ENCODE data around the gene SYPL2. TPM values are rescaled to one million over a fixed set of nuclear protein-coding genes. Genes with fewer than 3 reads are reported as not detected.

Gene SYPL2
- total RNA-seq, 5 donors from 2014 or later (not counting 1 experiment from before 2014, with no cell fraction given): 0.09 to 0.13 (median 0.11) TPM; not detected in 1

DNA sequence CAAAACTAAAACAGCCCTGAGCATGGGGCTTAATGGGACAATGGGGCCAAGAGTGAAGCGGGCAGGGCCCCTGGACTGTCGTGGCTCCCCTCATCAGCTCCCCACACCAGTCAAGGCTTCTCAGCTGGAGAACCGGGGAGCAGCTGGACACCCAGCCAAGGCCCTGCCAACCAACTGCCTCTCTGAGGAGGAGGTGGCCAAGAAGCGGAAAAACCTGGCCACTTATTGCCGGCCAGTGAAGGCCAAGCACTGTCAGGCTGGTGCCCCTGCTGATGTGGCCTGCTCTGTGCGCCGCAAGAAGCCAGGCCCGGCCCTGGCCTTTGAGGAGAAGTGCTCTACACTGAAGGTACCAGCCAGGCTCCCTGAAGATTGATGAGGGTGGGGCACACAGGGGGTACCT, 25.0 kb downstream of the SYPL2 start:
- ATAC-seq (replicated peaks in 1 of 4) (no peak), DNase-seq (no peak)
- POLR2A ChIA-PET: interaction anchor here (0.6 kb wide), 2 partner anchors 42 to 48 kb away, joined by 3 to 5 read pairs; no protein-coding TSS in a partner anchor
- H3K9me3 ChIP-seq: no peaks in the 10 kb centered on the region
- H3K4me3 ChIP-seq (ENCODE audit: control insufficient read depth in 1 of 2, extremely low read depth in 1 of 2, low read length in 1 of 2): no peak overlapping the region
- no peak overlapping the region for H3K27ac ChIP-seq (ENCODE audit: low read length)
- H3K36me3 Mint-ChIP-seq: peaks cover 27% of the 10 kb centered on the region
- H3K4me1 ChIP-seq (ENCODE audit: control insufficient read depth in 1 of 2, extremely low read depth in 1 of 2, insufficient read depth in 2 of 2, low read length in 2 of 2): peaks cover 13 to 42% of the 10 kb centered on the region in 2 experiments
- 98% methylated on average over 5 of the region's 8 CpGs for WGBS (ENCODE audit: insufficient coverage)
- H3K4me1 Mint-ChIP-seq: peaks cover 27 to 41% (median 38%) of the 10 kb centered on the region in 3 donors
- no peaks in the 10 kb centered on the region for H3K9me3 Mint-ChIP-seq
- no peak overlapping the region for H3K4me3 Mint-ChIP-seq
- no peaks in the 10 kb centered on the region for H3K27me3 Mint-ChIP-seq
- CTCF ChIA-PET: interaction anchor here (0.6 to 17.4 kb wide), 14 partner anchors 9 to 133 kb away, joined by 3 to 375 read pairs (median 6); partner anchors contain the start of genes GNAI3 (in 1 of the 2) and PSMA5 (in 1 of the 2)
- peaks cover 11 to 43% of the 10 kb centered on the region in 2 donors for H3K36me3 ChIP-seq (ENCODE audit: control insufficient read depth in 2 of 2, extremely low read depth in 1 of 2, insufficient read depth in 1 of 2, low read length in 1 of 2)
- H3K27me3 ChIP-seq (replicated peaks in 1 of 2; ENCODE audit: control insufficient read depth in 2 of 2, extremely low read depth in 1 of 2, insufficient read depth in 2 of 2, low read length in 1 of 2): no peaks in the 10 kb centered on the region
- no peak overlapping the region for H3K27ac Mint-ChIP-seq

DNA sequence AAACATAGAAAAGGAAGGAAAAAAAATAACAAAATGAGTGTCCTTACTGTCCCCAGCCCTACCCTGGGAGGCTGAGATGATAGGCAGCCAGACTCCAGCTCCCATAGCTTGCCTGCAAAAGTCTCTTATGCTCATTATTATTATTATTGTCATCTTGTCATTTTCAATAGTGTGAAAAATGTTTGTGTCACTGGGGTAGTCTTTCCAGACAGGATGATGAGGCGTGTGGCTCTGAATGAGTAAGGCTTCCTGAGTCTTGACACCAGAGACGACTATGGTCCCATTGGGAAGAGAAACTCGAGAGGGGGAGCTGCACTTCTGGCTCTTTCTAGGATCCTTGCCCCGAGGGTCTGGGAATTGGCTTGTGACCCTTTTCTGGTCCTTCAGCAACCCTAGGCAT, 26.4 kb downstream of the SYPL2 start:
- ChIA-PET CTCF (interaction anchor here (0.6 to 17.4 kb wide), 15 partner anchors 7 to 618 kb away, joined by 3 to 375 read pairs (median 6); partner anchors contain the start of genes ATXN7L2 (in 2 of the 2) and GNAI3 (in 1 of the 2)), POLR2A (no interaction called here)
- H3K4me1 Mint-ChIP-seq: peaks cover 38 to 49% (median 49%) of the 10 kb centered on the region in 3 donors
- H3K4me3 Mint-ChIP-seq: peak overlapping the region in 1 of 3 donors; percentile 45
- no peaks in the 10 kb centered on the region for H3K27me3 ChIP-seq (replicated peaks in 1 of 2; ENCODE audit: control insufficient read depth in 2 of 2, extremely low read depth in 1 of 2, insufficient read depth in 2 of 2, low read length in 1 of 2)
- peaks cover 8 to 49% of the 10 kb centered on the region in 2 donors for H3K36me3 ChIP-seq (ENCODE audit: control insufficient read depth in 2 of 2, extremely low read depth in 1 of 2, insufficient read depth in 1 of 2, low read length in 1 of 2)
- no peaks in the 10 kb centered on the region for H3K9me3 ChIP-seq
- H3K4me3 ChIP-seq (ENCODE audit: control insufficient read depth in 1 of 2, extremely low read depth in 1 of 2, low read length in 1 of 2): no peak overlapping the region
- peaks cover 23% of the 10 kb centered on the region for H3K36me3 Mint-ChIP-seq
- H3K4me1 ChIP-seq (ENCODE audit: control insufficient read depth in 1 of 2, extremely low read depth in 1 of 2, insufficient read depth in 2 of 2, low read length in 2 of 2): peaks cover 19 to 56% of the 10 kb centered on the region in 2 experiments
- peak overlapping the region in 1 of 2 donors; percentile 22 for H3K27ac Mint-ChIP-seq
- H3K27ac ChIP-seq (ENCODE audit: low read length): no peak overlapping the region
- H3K27me3 Mint-ChIP-seq: no peaks in the 10 kb centered on the region
- no peaks in the 10 kb centered on the region for H3K9me3 Mint-ChIP-seq
- ATAC-seq (replicated peaks in 1 of 4) (no peak), DNase-seq (no peak)
- 86% methylated on average over 1 of the region's 4 CpGs for WGBS (ENCODE audit: insufficient coverage)

DNA sequence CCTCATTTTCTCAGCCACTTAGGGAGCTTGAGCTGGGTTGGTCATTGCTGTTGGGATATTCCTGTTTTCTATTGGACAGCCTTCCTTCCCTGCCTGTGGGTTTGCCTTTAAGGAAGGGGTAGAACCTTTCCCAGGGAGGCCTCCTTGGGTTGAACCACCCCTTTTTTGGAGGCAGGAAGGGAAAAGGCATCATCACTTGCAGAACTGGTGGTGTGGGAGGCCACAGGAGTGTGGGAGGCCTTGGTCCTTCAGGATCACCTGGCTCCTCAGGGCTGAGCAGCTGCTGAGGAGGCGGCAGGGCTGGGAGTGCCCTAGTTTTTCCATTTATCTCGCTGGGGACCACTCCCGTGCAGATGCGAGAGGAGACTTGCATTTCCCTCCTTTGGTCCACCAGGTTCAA, 26.9 kb downstream of the SYPL2 start:
- Mint-ChIP-seq H3K27me3 (no peaks in the 10 kb centered on the region), H3K9me3 (no peaks in the 10 kb centered on the region), H3K4me1 (peaks cover 42 to 53% (median 53%) of the 10 kb centered on the region in 3 donors), H3K36me3 (peaks cover 18% of the 10 kb centered on the region), H3K4me3 (peak overlapping the region; percentile 90 to 96 (median 94)), H3K27ac (no peak overlapping the region)
- no peak overlapping the region for H3K27ac ChIP-seq (ENCODE audit: low read length)
- H3K4me3 ChIP-seq (ENCODE audit: control insufficient read depth in 1 of 2, extremely low read depth in 1 of 2, low read length in 1 of 2): no peak overlapping the region
- POLR2A ChIA-PET: no interaction called here
- no peaks in the 10 kb centered on the region for H3K27me3 ChIP-seq (replicated peaks in 1 of 2; ENCODE audit: control insufficient read depth in 2 of 2, extremely low read depth in 1 of 2, insufficient read depth in 2 of 2, low read length in 1 of 2)
- CTCF ChIA-PET: interaction anchor here (0.6 to 17.4 kb wide), 12 partner anchors 9 to 147 kb away, joined by 3 to 375 read pairs (median 7); partner anchors contain the start of genes ATXN7L2 (in 2 of the 2) and GNAI3 (in 1 of the 2)
- 78% methylated on average over 4 of the region's 4 CpGs for WGBS (ENCODE audit: insufficient coverage)
- H3K4me1 ChIP-seq (ENCODE audit: control insufficient read depth in 1 of 2, extremely low read depth in 1 of 2, insufficient read depth in 2 of 2, low read length in 2 of 2): peaks cover 20 to 61% of the 10 kb centered on the region in 2 experiments
- ATAC-seq (replicated peaks in 1 of 4): no peak
- H3K9me3 ChIP-seq: no peaks in the 10 kb centered on the region
- no peak for DNase-seq
- H3K36me3 ChIP-seq (ENCODE audit: control insufficient read depth in 2 of 2, extremely low read depth in 1 of 2, insufficient read depth in 1 of 2, low read length in 1 of 2): peaks cover 7 to 49% of the 10 kb centered on the region in 2 donors

DNA sequence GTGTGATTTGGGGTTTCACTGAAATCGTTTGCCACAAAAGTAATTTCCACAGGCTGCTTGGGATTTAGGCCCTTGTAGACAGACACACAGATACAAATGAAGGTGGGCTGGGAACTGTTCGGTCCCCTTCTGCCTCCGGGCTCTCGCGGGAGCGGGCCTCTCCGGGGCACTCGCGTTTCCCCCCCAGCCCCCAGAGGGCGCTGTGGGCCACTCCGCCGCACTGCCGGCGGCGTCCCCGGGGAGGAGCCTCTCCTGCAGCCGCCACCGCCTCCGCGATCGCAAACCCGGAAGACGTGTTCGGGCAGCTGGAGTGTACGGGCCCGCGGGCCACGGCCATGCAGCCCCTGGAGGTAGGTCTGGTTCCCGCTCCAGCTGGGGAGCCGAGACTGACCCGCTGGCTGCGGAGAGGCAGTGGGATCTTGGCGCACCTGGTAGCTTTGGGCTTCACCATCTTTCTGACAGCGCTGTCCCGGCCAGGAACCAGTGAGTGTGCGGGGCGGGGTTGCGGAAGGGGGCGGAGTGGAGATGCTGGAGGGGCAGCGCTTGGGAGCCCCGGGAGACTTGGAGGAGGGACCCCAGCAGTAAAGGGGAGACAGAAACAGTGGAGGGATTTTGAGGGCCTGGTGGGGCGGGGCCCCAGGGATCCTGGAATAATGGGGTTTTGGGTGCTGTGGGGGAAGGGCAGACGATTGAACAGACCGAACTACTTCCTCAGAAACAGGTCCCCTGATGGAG, 27.6 kb downstream of the SYPL2 start, which contains the start of gene CYB561D1:
Gene CYB561D1 (plus strand): TSS at position 290 of the 735 bp plus-strand sequence. CDS start 46 bp downstream, at position 336.
- Histone ChIP-seq H3K4me1 (ENCODE audit: control insufficient read depth in 1 of 2, extremely low read depth in 1 of 2, insufficient read depth in 2 of 2, low read length in 2 of 2) (peaks cover 27 to 68% of the 10 kb centered on the region in 2 experiments), H3K27ac (ENCODE audit: low read length) (no peak within 1 kb of the TSS), H3K36me3 (ENCODE audit: control insufficient read depth in 2 of 2, extremely low read depth in 1 of 2, insufficient read depth in 1 of 2, low read length in 1 of 2) (peaks cover 7 to 44% of the 10 kb centered on the region in 2 donors), H3K27me3 (replicated peaks in 1 of 2; ENCODE audit: control insufficient read depth in 2 of 2, extremely low read depth in 1 of 2, insufficient read depth in 2 of 2, low read length in 1 of 2) (no peaks in the 10 kb centered on the region), H3K9me3 (no peaks in the 10 kb centered on the region), H3K4me3 (ENCODE audit: control insufficient read depth in 1 of 2, extremely low read depth in 1 of 2, low read length in 1 of 2) (peak within 1 kb of the TSS; percentile 85 to 91)
- Mint-ChIP-seq H3K27me3 (no peaks in the 10 kb centered on the region), H3K4me3 (peak within 1 kb of the TSS; percentile 90 to 96 (median 94)), H3K4me1 (peaks cover 48 to 59% (median 59%) of the 10 kb centered on the region in 3 donors), H3K36me3 (peaks cover 13% of the 10 kb centered on the region), H3K9me3 (no peaks in the 10 kb centered on the region), H3K27ac (peak within 1 kb of the TSS; percentile 79 to 97)
- ChIA-PET CTCF (interaction anchor here (0.6 to 17.4 kb wide), 16 partner anchors 8 to 666 kb away, joined by 3 to 375 read pairs (median 4); partner anchors contain the start of genes ATXN7L2 (in 1 of the 2) and GNAI3 (in 1 of the 2)), POLR2A (no interaction called here)
- peak; percentile 89 to 95 (median 92) for ATAC-seq (replicated peaks in 1 of 4)
- under 1% methylated on average over 40 of the region's 44 CpGs for WGBS (ENCODE audit: insufficient coverage)
- peak; percentile 75 to 93 (median 86) for DNase-seq

DNA sequence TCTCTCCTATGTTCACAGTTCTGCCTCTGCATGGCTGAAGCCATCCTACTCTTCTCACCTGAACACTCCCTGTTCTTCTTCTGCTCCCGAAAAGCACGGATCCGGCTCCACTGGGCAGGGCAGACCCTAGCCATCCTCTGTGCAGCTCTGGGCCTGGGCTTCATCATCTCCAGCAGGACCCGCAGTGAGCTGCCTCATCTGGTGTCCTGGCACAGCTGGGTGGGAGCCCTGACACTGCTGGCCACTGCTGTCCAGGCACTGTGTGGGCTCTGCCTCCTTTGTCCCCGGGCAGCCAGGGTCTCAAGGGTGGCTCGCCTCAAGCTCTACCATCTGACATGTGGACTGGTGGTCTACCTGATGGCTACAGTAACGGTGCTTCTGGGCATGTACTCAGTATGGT, 29.4 kb downstream of the SYPL2 start:
- Histone ChIP-seq H3K9me3 (no peaks in the 10 kb centered on the region), H3K4me1 (ENCODE audit: control insufficient read depth in 1 of 2, extremely low read depth in 1 of 2, insufficient read depth in 2 of 2, low read length in 2 of 2) (peaks cover 42 to 82% of the 10 kb centered on the region in 2 experiments), H3K4me3 (ENCODE audit: control insufficient read depth in 1 of 2, extremely low read depth in 1 of 2, low read length in 1 of 2) (no peak overlapping the region), H3K27me3 (replicated peaks in 1 of 2; ENCODE audit: control insufficient read depth in 2 of 2, extremely low read depth in 1 of 2, insufficient read depth in 2 of 2, low read length in 1 of 2) (no peaks in the 10 kb centered on the region), H3K36me3 (ENCODE audit: control insufficient read depth in 2 of 2, extremely low read depth in 1 of 2, insufficient read depth in 1 of 2, low read length in 1 of 2) (peaks cover 0 to 41% of the 10 kb centered on the region in 2 donors), H3K27ac (ENCODE audit: low read length) (no peak overlapping the region)
- peaks cover 9% of the 10 kb centered on the region for H3K36me3 Mint-ChIP-seq
- ATAC-seq (replicated peaks in 1 of 4) (no peak), DNase-seq (no peak)
- POLR2A ChIA-PET: no interaction called here
- peak overlapping the region; percentile 90 to 96 (median 94) for H3K4me3 Mint-ChIP-seq
- no peaks in the 10 kb centered on the region for H3K9me3 Mint-ChIP-seq
- peaks cover 61 to 72% (median 72%) of the 10 kb centered on the region in 3 donors for H3K4me1 Mint-ChIP-seq
- no peaks in the 10 kb centered on the region for H3K27me3 Mint-ChIP-seq
- H3K27ac Mint-ChIP-seq: peak overlapping the region; percentile 79 to 97
- CTCF ChIA-PET: interaction anchor here (1.0 to 17.4 kb wide), 4 partner anchors 9 to 45 kb away, joined by 3 to 375 read pairs (median 187); no protein-coding TSS in a partner anchor
- 94% methylated on average over 7 of the region's 7 CpGs for WGBS (ENCODE audit: insufficient coverage)

Data from T-cell (primary cell).